Hepatocyte (in vitro differentiated cells): ENCODE measurements around the gene USP28. TPM values are rescaled to one million over a fixed set of nuclear protein-coding genes. Genes with fewer than 3 reads are reported as not detected.
"Not testable (repeated sequence)": the region's sequence is repeated elsewhere in the genome, so short reads cannot be mapped to it uniquely, and the experiment has no call there.

Experiments used
- DNase-seq: peaks from one replicate; pipeline ENCODE4 v3.0.0-alpha.2; 2016; ENCODE audit warnings: low spot score
- H2AFZ ChIP-seq: fragments of 200-600 bp; sonication (generic); 2 replicates; pipeline ENCODE4 v1.6.0; 2016; ENCODE audit warnings: antibody characterized with exemption, mild to moderate bottlenecking
- H3K27ac ChIP-seq: fragments of 200-600 bp; sonication (generic); 2 replicates; pipeline ENCODE4 v1.5.1; 2016; ENCODE audit warnings: mild to moderate bottlenecking
- H3K27me3 ChIP-seq: fragments of 200-600 bp; sonication (generic); 2 replicates; pipeline ENCODE4 v1.6.1; 2016
- H3K36me3 ChIP-seq: fragments of 200-600 bp; sonication (generic); replicated peaks from 2 replicates; pipeline ENCODE4 v1.5.1; 2016; ENCODE audit warnings: low read depth; ENCODE audit not compliant: insufficient read depth
- H3K4me1 ChIP-seq: fragments of 200-600 bp; sonication (generic); 2 replicates; pipeline ENCODE4 v1.5.1; 2016; ENCODE audit warnings: mild to moderate bottlenecking, moderate library complexity; ENCODE audit not compliant: insufficient read depth
- H3K4me2 ChIP-seq: fragments of 200-600 bp; sonication (generic); 2 replicates; pipeline ENCODE4 v1.6.0; 2016
- H3K4me3 ChIP-seq: fragments of 200-600 bp; sonication (generic); 2 replicates; pipeline ENCODE4 v1.5.1; 2016; ENCODE audit warnings: mild to moderate bottlenecking
- H3K79me2 ChIP-seq: fragments of 200-600 bp; sonication (generic); 2 replicates; pipeline ENCODE4 v1.6.0; 2017; ENCODE audit warnings: mild to moderate bottlenecking
- H3K9me2 ChIP-seq: fragments of 200-600 bp; sonication (generic); replicated peaks from 2 replicates; pipeline ENCODE4 v1.6.0; 2017; ENCODE audit warnings: mild to moderate bottlenecking; ENCODE audit not compliant: insufficient read depth
- H3K9me3 ChIP-seq: fragments of 200-600 bp; sonication (generic); 2 replicates; pipeline ENCODE4 v1.5.1; 2016; ENCODE audit warnings: low read depth, mild to moderate bottlenecking
- H4K20me1 ChIP-seq: fragments of 200-600 bp; sonication (generic); 2 replicates; pipeline ENCODE4 v1.6.0; 2016; ENCODE audit warnings: mild to moderate bottlenecking; ENCODE audit not compliant: insufficient read depth, poor library complexity, severe bottlenecking
- CTCF ChIP-seq: fragments of 200-600 bp; sonication (generic); IDR thresholded peaks from 2 replicates; pipeline ENCODE4 v1.5.1; 2016; ENCODE audit warnings: antibody characterized with exemption, mild to moderate bottlenecking; ENCODE audit not compliant: poor library complexity
- EZH2 ChIP-seq: fragments of 200-600 bp; sonication (generic); IDR thresholded peaks from 2 replicates; pipeline ENCODE4 v1.6.1; 2016; ENCODE audit warnings: antibody characterized with exemption, mild to moderate bottlenecking, borderline replicate concordance
- EZH2phosphoT487 ChIP-seq: fragments of 200-600 bp; sonication (generic); IDR thresholded peaks from one replicate; pipeline ENCODE4 v1.6.1; 2018; ENCODE audit warnings: antibody characterized with exemption, mild to moderate bottlenecking, low read depth, moderate library complexity; ENCODE audit not compliant: unreplicated experiment, severe bottlenecking
- WGBS: methylation state at CpG from one replicate; pipeline ENCODE4 v1.1.6; 2016; ENCODE audit warnings: low lambda C conversion rate; ENCODE audit errors: missing lambda C conversion rate; 5-methylcytosine and 5-hydroxymethylcytosine counted together
- polyA plus RNA-seq: library from polyadenylated mRNA; unstranded; fragments of >200 nt; fragmentation: Nextera tagmentation; extraction: Ambion mirVana; gene quantifications from 2 replicates; pipeline ENCODE4 v1.2.1, GENCODE V29; 2016
- small RNA-seq: library from RNA; depleted of rRNA; stranded (forward); fragments of <200 nt; gene quantifications from one replicate; pipeline ENCODE3, GENCODE V24; 2014
- total RNA-seq: library from RNA; depleted of rRNA; stranded (reverse); fragments of >200 nt; gene quantifications from 2 replicates; pipeline ENCODE4 v1.2.3, GENCODE V29; 2014

USP28 gene
- total and polyA plus RNA-seq, 2 experiments from 2014 or later, result 12.5 to 32.1 TPM

GRCh38 chr11:113764527-113765219 lies 110.7 kb downstream of the USP28 start:
- no peak for TF ChIP-seq EZH2phosphoT487
- no peak for TF ChIP-seq CTCF
- TF ChIP-seq EZH2, result no peak

GRCh38 chr11:113763040-113763439 lies 112.3 kb downstream of the USP28 start:
- not testable (repeated sequence) for H3K27ac ChIP-seq, H4K20me1 ChIP-seq, H3K4me2 ChIP-seq, H3K4me3 ChIP-seq, H3K4me1 ChIP-seq, H3K9me2 ChIP-seq, H2AFZ ChIP-seq, DNase-seq, H3K9me3 ChIP-seq, H3K36me3 ChIP-seq, H3K27me3 ChIP-seq
- WGBS, result 92% methylated on average over 2 of the region's 2 CpGs
- peaks cover 32% of the 10 kb centered on the region for H3K79me2 ChIP-seq

More at GRCh38 chr11:113764527-113765219, 110.7 kb downstream of the USP28 start:
- DNase-seq, result no peak
- Histone ChIP-seq H3K4me2 (no peak overlapping the region), H3K4me1 (no peaks in the 10 kb centered on the region), H3K36me3 (no peaks in the 10 kb centered on the region), H3K27me3 (no peaks in the 10 kb centered on the region), H3K27ac (no peak overlapping the region), H3K9me3 (no peaks in the 10 kb centered on the region), H4K20me1 (no peaks in the 10 kb centered on the region), H2AFZ (no peak overlapping the region), H3K4me3 (no peak overlapping the region), H3K9me2 (no peaks in the 10 kb centered on the region), H3K79me2 (peaks cover 43% of the 10 kb centered on the region)
- 97% methylated on average over 2 of the region's 2 CpGs for WGBS

DNA sequence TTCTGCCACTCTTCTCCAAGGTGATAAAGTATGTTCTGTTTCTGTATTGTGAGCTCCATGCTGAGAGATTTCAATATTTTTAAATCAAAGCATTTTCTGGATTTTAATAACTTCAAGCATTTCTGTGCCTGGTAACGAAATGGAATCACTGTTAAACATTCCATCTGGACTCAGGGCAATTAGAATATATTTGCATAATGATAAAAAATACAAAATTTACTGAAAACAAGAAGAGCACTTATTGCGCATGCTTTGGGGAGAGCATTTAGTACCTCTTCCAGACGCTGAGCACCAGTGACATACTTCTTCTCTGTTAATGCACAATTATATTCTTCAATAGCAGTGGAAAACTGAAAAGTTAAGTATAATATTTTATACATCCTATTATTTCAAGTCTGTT lies 115.1 kb downstream of the USP28 start:
- H3K27me3 ChIP-seq, result no peaks in the 10 kb centered on the region
- 98% methylated on average over 3 of the region's 3 CpGs for WGBS
- H3K4me1 ChIP-seq, result no peaks in the 10 kb centered on the region
- H2AFZ ChIP-seq, result no peak overlapping the region
- H4K20me1 ChIP-seq, result no peaks in the 10 kb centered on the region
- no peak for TF ChIP-seq CTCF
- TF ChIP-seq EZH2, result no peak
- TF ChIP-seq EZH2phosphoT487, result no peak
- no peak overlapping the region for H3K4me2 ChIP-seq
- no peak overlapping the region for H3K27ac ChIP-seq
- H3K9me2 ChIP-seq, result no peaks in the 10 kb centered on the region
- DNase-seq, result no peak
- H3K4me3 ChIP-seq, result no peak overlapping the region
- no peaks in the 10 kb centered on the region for H3K9me3 ChIP-seq
- H3K36me3 ChIP-seq, result no peaks in the 10 kb centered on the region
- H3K79me2 ChIP-seq, result peaks cover 17% of the 10 kb centered on the region

DNA sequence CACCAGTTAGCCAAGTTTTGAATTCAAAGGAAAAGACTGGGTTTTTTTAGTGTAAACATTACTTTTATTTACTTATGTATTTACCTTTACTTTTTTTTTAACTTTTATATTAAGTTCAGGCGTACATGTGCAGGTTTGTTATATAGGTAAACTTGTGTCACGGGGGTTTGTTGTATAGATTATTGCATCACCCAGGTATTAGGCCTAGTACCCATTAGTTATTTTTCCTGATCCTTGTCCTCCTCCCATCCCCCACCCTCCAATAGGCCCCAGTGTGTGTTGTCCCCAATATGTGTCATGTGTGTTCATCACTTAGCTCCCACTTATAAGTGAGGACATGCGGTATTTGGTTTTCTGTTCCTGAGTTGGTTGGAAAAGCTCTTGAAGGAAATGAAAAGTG lies 122.4 kb downstream of the USP28 start:
- no peaks in the 10 kb centered on the region for H3K27me3 ChIP-seq
- no peaks in the 10 kb centered on the region for H4K20me1 ChIP-seq
- no peaks in the 10 kb centered on the region for H3K9me2 ChIP-seq
- no peaks in the 10 kb centered on the region for H3K4me1 ChIP-seq
- TF ChIP-seq EZH2, result no peak
- no peak for TF ChIP-seq CTCF
- no peak for TF ChIP-seq EZH2phosphoT487
- no peak overlapping the region for H2AFZ ChIP-seq
- H3K4me3 ChIP-seq, result no peak overlapping the region
- no peak overlapping the region for H3K4me2 ChIP-seq
- no peak overlapping the region for H3K27ac ChIP-seq
- H3K9me3 ChIP-seq, result no peaks in the 10 kb centered on the region
- no peak for DNase-seq
- no peaks in the 10 kb centered on the region for H3K79me2 ChIP-seq
- WGBS, result 99% methylated on average over 3 of the region's 3 CpGs
- no peaks in the 10 kb centered on the region for H3K36me3 ChIP-seq

Small RNA genes within 50 kb of the gene (small RNA-seq; reads per million reads assigned to genes)
- not detected for gene LRRC37A13P
- not detected for gene RNU6-1107P
- not detected for gene RPS29P19

Other genes with a start within 250 kb of the USP28 start
- gene TMPRSS5, start 169.3 kb downstream of the USP28 start, total RNA-seq, result 0.20 TPM in 1 of 2 replicates, not detected in the other
- 0.32 and 0.63 TPM in 2 replicates for gene TMPRSS5, start 169.3 kb downstream of the USP28 start, polyA plus RNA-seq
- gene ZW10, start 101.9 kb downstream of the USP28 start, total RNA-seq, result 19.5 and 22.3 TPM in 2 replicates
- 12.7 and 15.4 TPM in 2 replicates for gene ZW10, start 101.9 kb downstream of the USP28 start, polyA plus RNA-seq
- not detected in 2 replicates for gene CLDN25, start 95.8 kb downstream of the USP28 start, total RNA-seq
- not detected in 2 replicates for gene CLDN25, start 95.8 kb downstream of the USP28 start, polyA plus RNA-seq
- 0.16 and 0.77 TPM in 2 replicates for gene HTR3B, start 29.2 kb upstream of the USP28 start, total RNA-seq
- 0.42 TPM in 1 of 2 replicates, not detected in the other for gene HTR3B, start 29.2 kb upstream of the USP28 start, polyA plus RNA-seq
- not detected in 2 replicates for gene HTR3A, start 99.5 kb upstream of the USP28 start, total RNA-seq
- gene HTR3A, start 99.5 kb upstream of the USP28 start, polyA plus RNA-seq, result not detected in 2 replicates
- gene ZBTB16, start 184.1 kb upstream of the USP28 start, total RNA-seq, result 21.0 and 30.1 TPM in 2 replicates
- 52.3 and 67.5 TPM in 2 replicates for gene ZBTB16, start 184.1 kb upstream of the USP28 start, polyA plus RNA-seq